ENCODE results near the gene APLP1.

DNA sequence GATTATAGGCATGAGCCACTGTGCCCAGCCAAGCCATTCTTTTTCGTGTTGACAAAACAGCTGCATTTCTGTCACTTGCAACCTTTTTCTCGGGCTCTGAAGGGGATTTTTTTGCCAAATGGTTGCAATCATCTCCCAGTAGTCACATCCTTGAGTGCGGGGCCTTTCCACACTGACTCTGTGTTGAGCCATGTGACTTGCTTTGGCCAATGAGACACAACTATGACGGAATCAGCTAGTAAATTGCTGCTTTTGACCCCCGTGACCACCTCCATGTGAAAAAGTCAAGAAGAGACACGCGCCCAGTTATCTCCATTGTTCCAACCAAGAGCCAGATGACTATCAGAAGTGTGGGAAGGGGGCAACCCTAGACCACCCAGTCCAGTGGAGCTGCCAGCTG lies 34.4 kb upstream of the APLP1 start:
- TF ChIP-seq, protein P1, sequence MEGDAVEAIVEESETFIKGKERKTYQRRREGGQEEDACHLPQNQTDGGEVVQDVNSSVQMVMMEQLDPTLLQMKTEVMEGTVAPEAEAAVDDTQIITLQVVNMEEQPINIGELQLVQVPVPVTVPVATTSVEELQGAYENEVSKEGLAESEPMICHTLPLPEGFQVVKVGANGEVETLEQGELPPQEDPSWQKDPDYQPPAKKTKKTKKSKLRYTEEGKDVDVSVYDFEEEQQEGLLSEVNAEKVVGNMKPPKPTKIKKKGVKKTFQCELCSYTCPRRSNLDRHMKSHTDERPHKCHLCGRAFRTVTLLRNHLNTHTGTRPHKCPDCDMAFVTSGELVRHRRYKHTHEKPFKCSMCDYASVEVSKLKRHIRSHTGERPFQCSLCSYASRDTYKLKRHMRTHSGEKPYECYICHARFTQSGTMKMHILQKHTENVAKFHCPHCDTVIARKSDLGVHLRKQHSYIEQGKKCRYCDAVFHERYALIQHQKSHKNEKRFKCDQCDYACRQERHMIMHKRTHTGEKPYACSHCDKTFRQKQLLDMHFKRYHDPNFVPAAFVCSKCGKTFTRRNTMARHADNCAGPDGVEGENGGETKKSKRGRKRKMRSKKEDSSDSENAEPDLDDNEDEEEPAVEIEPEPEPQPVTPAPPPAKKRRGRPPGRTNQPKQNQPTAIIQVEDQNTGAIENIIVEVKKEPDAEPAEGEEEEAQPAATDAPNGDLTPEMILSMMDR (IDR thresholded peaks at IDR 0.05; ENCODE audit: insufficient read depth, low read length): no peak
- TF ChIP-seq, protein P2, sequence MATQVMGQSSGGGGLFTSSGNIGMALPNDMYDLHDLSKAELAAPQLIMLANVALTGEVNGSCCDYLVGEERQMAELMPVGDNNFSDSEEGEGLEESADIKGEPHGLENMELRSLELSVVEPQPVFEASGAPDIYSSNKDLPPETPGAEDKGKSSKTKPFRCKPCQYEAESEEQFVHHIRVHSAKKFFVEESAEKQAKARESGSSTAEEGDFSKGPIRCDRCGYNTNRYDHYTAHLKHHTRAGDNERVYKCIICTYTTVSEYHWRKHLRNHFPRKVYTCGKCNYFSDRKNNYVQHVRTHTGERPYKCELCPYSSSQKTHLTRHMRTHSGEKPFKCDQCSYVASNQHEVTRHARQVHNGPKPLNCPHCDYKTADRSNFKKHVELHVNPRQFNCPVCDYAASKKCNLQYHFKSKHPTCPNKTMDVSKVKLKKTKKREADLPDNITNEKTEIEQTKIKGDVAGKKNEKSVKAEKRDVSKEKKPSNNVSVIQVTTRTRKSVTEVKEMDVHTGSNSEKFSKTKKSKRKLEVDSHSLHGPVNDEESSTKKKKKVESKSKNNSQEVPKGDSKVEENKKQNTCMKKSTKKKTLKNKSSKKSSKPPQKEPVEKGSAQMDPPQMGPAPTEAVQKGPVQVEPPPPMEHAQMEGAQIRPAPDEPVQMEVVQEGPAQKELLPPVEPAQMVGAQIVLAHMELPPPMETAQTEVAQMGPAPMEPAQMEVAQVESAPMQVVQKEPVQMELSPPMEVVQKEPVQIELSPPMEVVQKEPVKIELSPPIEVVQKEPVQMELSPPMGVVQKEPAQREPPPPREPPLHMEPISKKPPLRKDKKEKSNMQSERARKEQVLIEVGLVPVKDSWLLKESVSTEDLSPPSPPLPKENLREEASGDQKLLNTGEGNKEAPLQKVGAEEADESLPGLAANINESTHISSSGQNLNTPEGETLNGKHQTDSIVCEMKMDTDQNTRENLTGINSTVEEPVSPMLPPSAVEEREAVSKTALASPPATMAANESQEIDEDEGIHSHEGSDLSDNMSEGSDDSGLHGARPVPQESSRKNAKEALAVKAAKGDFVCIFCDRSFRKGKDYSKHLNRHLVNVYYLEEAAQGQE (IDR thresholded peaks at IDR 0.05; ENCODE audit: insufficient replicate concordance, low read depth): no peak

Measured in HL-60 (cell line).